ENCODE measurements around the gene LRIG1.

The LRIG1 gene

DNA sequence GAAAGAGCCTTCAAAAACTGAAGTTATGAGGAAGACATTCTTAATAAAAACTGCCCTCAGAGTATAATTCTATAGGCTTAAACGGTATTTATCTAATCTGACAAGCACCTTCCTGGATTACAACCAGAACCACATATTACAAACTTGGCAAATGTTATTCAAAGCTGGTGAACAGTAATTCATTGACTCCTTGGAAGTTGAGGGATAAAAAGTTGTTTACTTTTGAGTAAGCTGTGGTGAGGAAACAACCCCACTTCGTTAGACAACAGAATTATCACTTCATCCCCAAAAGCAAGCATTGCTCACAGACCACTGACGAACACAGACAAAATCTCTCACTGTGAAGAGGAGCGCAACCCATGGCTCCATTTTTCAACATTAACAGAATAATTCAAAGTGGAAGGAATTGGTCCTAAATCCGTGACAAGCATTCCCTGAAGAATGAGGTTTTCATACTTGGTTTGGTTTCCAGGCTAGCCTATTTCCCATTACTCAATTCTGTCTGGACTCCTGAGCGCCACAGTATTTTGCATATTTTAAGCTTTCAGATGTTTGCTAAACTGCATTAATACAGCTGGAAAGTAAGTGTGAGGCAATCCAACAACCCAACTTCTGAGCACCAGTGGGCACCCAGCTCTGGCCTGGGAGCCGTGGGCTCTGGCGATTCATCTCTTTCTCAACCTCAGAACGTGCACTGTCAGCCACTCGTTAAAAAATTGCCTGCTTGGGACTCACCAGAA lies 32.7 kb downstream of the LRIG1 start:
- Histone ChIP-seq H3K27me3 (ENCODE audit: insufficient read depth, low read length) (no peaks in the 10 kb centered on the region), H3K4me1 (ENCODE audit: control insufficient read depth, insufficient read depth, low read length, unreplicated experiment) (peaks cover 20% of the 10 kb centered on the region), H3K27ac (ENCODE audit: low read depth, low read length) (no peak overlapping the region), H2AFZ (ENCODE audit: low read length, unreplicated experiment) (no peak overlapping the region), H3K79me2 (ENCODE audit: control insufficient read depth, insufficient read depth, low read length, unreplicated experiment) (no peaks in the 10 kb centered on the region), H3K4me3 (ENCODE audit: low read depth, low read length) (no peak overlapping the region), H3K36me3 (ENCODE audit: insufficient read depth, low read length) (no peaks in the 10 kb centered on the region)

DNA sequence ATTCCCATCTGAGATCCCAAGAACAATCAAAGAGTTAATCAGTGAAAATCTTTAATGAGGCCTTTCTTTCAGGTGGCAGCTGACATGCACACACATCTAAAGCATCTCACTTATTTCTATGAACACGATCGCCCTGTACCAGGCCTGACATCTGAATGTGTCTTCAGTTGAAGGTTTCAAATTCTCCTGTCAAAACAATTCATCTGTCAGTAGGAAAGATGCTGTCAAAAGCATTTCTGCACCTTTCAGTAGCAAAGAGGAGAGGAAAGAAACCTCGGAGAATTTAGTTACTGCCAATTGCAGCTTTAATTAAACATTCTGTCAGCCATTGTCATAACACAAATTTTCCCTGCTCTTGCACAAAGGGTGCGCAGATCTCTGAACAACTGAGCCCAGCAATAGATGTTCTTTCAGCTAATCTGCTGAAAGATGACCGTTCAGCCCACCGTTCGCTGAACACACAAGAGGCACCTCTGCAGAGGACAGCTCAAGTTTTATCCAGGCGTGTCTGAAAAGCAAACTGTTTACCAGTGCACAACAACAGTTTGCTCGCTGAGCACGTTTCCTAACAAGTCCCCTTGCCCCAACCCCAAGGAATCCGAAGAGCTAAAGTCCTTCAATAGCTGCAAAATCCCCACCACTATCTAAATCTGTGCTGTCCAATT lies 34.1 kb downstream of the LRIG1 start:
- no peaks in the 10 kb centered on the region for H3K36me3 ChIP-seq (ENCODE audit: insufficient read depth, low read length)
- no peak overlapping the region for H2AFZ ChIP-seq (ENCODE audit: low read length, unreplicated experiment)
- peaks cover 15% of the 10 kb centered on the region for H3K4me1 ChIP-seq (ENCODE audit: control insufficient read depth, insufficient read depth, low read length, unreplicated experiment)
- H3K4me3 ChIP-seq (ENCODE audit: low read depth, low read length): no peak overlapping the region
- H3K27ac ChIP-seq (ENCODE audit: low read depth, low read length): no peak overlapping the region
- H3K27me3 ChIP-seq (ENCODE audit: insufficient read depth, low read length): no peaks in the 10 kb centered on the region
- no peaks in the 10 kb centered on the region for H3K79me2 ChIP-seq (ENCODE audit: control insufficient read depth, insufficient read depth, low read length, unreplicated experiment)

DNA sequence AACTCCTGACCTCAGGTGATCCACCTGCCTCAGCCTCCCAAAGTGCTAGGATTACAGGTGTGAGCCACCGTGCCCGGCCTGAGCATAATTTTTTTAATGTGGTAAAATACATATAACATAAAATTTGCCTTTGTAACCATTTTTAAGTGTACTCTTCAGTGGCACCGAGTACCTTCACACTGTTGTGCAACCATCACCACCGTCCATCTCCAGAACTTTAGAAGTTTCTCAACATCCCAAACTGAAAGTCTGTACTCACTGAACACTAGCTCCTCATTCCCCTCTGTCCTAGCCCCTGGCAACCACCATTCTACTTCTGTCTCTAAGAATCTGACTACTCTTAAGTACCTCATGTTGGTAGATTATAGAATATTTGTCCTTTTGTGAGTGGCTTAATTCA lies 35.2 kb downstream of the LRIG1 start:
- no peaks in the 10 kb centered on the region for H3K27me3 ChIP-seq (ENCODE audit: insufficient read depth, low read length)
- H2AFZ ChIP-seq (ENCODE audit: low read length, unreplicated experiment): no peak overlapping the region
- H3K4me1 ChIP-seq (ENCODE audit: control insufficient read depth, insufficient read depth, low read length, unreplicated experiment): peaks cover 15% of the 10 kb centered on the region
- no peaks in the 10 kb centered on the region for H3K36me3 ChIP-seq (ENCODE audit: insufficient read depth, low read length)
- no peak overlapping the region for H3K4me3 ChIP-seq (ENCODE audit: low read depth, low read length)
- H3K79me2 ChIP-seq (ENCODE audit: control insufficient read depth, insufficient read depth, low read length, unreplicated experiment): no peaks in the 10 kb centered on the region
- no peak overlapping the region for H3K27ac ChIP-seq (ENCODE audit: low read depth, low read length)

DNA sequence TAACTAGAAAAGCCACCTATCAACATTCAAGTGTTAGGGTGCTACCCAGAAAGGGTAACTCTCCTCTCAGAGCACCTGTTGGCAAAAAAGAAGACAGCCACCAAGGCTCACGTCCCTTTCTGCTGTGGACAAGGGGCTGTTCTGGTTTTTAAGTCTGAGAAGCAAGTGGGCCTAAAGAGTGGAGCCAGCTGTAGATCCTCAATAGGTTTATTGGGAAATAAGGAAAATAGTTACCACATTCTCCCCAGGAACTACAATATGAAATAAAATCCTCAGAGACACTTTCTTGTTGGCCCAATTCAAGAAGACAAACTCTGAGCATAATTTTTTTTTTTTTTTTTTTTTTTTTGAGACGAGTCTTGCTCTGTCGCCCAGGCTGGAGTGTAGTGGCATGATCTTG lies 35.8 kb downstream of the LRIG1 start:
- H3K4me1 ChIP-seq (ENCODE audit: control insufficient read depth, insufficient read depth, low read length, unreplicated experiment): peaks cover 15% of the 10 kb centered on the region
- no peaks in the 10 kb centered on the region for H3K79me2 ChIP-seq (ENCODE audit: control insufficient read depth, insufficient read depth, low read length, unreplicated experiment)
- H3K27me3 ChIP-seq (ENCODE audit: insufficient read depth, low read length): no peaks in the 10 kb centered on the region

DNA sequence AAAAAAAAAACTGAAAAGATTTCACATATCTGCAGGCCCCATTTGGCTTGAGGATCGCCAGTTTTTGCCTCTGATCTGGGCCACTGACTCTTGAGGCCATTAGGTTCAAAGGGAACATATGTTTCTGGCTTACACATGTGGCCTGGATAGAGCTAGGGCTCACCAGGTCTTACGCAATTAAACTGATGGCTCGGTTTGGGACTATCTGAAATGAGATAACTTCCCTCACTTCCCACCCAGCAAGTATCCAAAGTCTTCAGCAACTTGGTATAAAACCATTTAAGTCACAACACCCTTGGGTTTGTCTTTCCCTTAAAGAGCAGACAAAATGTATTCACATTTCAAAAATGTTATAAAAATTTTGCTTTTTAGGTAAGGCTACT lies 36.3 kb downstream of the LRIG1 start:
- Histone ChIP-seq H3K36me3 (ENCODE audit: insufficient read depth, low read length) (no peaks in the 10 kb centered on the region), H3K79me2 (ENCODE audit: control insufficient read depth, insufficient read depth, low read length, unreplicated experiment) (no peaks in the 10 kb centered on the region), H3K27me3 (ENCODE audit: insufficient read depth, low read length) (no peaks in the 10 kb centered on the region), H2AFZ (ENCODE audit: low read length, unreplicated experiment) (no peak overlapping the region), H3K4me1 (ENCODE audit: control insufficient read depth, insufficient read depth, low read length, unreplicated experiment) (peaks cover 15% of the 10 kb centered on the region), H3K27ac (ENCODE audit: low read depth, low read length) (no peak overlapping the region), H3K4me3 (ENCODE audit: low read depth, low read length) (no peak overlapping the region)

More for the DNA sequence above, 35.8 kb downstream of the LRIG1 start:
- H2AFZ ChIP-seq (ENCODE audit: low read length, unreplicated experiment): no peak overlapping the region
- H3K4me3 ChIP-seq (ENCODE audit: low read depth, low read length): no peak overlapping the region
- H3K36me3 ChIP-seq (ENCODE audit: insufficient read depth, low read length): no peaks in the 10 kb centered on the region
- no peak overlapping the region for H3K27ac ChIP-seq (ENCODE audit: low read depth, low read length)

DNA sequence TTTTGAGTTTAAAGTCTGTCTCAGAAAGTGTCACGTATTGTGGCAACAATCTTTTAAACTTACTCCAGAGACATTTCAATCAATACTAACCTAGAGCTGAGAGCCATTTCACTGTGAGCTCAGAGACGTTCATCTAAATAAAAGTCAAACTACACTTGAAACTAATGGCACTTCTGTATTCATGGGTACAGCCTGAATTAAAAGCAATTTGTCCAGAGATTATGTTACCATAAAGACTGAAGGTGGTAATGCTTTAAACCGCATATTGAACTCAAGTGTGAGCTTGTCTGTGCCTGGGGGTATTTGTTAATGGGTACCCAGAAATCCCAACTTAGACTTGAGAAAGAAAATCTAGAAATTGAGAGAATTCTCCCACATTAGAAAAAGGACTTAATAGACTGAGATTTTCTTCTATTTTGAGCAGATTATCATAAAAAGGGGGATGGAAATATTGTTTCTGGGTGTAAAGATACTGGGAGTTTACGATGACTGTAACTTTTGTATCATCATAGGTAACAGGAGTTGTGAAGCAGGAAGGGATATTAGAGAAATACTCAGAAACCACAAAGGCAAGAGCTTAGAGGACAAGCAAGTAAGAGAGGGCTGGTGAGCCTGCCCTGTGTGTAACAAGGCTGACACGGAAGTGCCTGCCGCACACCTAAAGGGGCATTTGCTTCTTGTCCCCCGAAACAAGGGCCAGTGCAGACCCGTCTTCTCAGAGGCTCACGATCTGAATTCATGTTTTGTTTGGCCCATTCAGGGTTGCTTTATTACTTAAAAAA lies 36.9 kb downstream of the LRIG1 start:
- H3K27ac ChIP-seq (ENCODE audit: low read depth, low read length): no peak overlapping the region
- no peaks in the 10 kb centered on the region for H3K36me3 ChIP-seq (ENCODE audit: insufficient read depth, low read length)
- H3K79me2 ChIP-seq (ENCODE audit: control insufficient read depth, insufficient read depth, low read length, unreplicated experiment): no peaks in the 10 kb centered on the region

DNA sequence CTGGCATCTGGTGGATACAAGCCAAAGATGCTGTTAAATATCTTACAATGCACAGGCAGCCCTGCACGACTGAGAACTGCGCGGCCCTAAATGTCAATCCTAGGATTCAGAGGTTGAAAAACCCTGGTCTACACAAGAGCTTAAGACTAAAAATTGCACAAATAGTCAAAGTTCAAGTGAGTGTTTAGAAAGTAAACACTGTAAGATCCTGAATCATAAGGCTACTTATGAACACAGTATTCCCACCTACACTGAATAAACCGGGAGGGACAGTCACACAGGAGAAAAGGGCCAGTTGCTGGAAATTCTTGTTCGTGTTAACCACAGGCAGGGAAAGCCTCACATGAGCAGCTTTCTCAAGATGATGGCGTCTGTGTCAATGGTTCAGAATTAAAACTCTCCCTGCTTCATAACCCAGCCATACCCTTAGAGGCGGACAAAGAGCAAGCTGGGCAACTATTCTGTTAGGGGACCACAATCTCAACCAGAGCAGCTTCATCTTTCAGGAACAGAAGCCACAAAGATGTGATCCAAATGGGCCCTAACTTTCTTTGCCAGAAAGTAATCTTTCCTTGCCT lies 37.7 kb downstream of the LRIG1 start:
- Histone ChIP-seq H3K27me3 (ENCODE audit: insufficient read depth, low read length) (no peaks in the 10 kb centered on the region), H3K4me3 (ENCODE audit: low read depth, low read length) (no peak overlapping the region), H3K27ac (ENCODE audit: low read depth, low read length) (no peak overlapping the region), H2AFZ (ENCODE audit: low read length, unreplicated experiment) (no peak overlapping the region), H3K36me3 (ENCODE audit: insufficient read depth, low read length) (no peaks in the 10 kb centered on the region), H3K4me1 (ENCODE audit: control insufficient read depth, insufficient read depth, low read length, unreplicated experiment) (peaks cover 7% of the 10 kb centered on the region), H3K79me2 (ENCODE audit: control insufficient read depth, insufficient read depth, low read length, unreplicated experiment) (no peaks in the 10 kb centered on the region)

More for the DNA sequence above, 36.9 kb downstream of the LRIG1 start:
- Histone ChIP-seq H3K4me1 (ENCODE audit: control insufficient read depth, insufficient read depth, low read length, unreplicated experiment) (peaks cover 10% of the 10 kb centered on the region), H2AFZ (ENCODE audit: low read length, unreplicated experiment) (no peak overlapping the region), H3K27me3 (ENCODE audit: insufficient read depth, low read length) (no peaks in the 10 kb centered on the region), H3K4me3 (ENCODE audit: low read depth, low read length) (no peak overlapping the region)

DNA sequence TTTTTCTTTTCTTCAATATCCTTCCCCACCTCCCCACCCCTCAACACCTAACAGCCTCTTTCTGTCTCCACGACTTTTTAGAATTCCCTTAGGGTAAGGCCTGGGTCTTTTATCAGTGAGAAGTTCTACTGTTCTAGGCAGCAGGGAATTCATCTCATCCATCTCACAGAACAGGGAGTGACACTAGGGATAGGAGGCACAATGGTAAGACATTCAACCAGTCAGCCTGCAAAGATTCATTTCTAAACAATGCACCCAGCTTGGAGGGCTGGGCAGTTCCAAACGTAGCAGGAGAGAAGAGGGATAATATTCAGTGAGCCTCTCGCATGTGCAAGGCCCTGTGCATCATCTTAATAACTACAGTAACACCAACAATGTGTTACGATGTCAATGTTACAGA lies 43.6 kb downstream of the LRIG1 start:
- Histone ChIP-seq H3K36me3 (ENCODE audit: insufficient read depth, low read length) (no peaks in the 10 kb centered on the region), H3K27ac (ENCODE audit: low read depth, low read length) (no peak overlapping the region), H3K27me3 (ENCODE audit: insufficient read depth, low read length) (no peaks in the 10 kb centered on the region), H3K4me3 (ENCODE audit: low read depth, low read length) (no peak overlapping the region), H2AFZ (ENCODE audit: low read length, unreplicated experiment) (no peak overlapping the region), H3K4me1 (ENCODE audit: control insufficient read depth, insufficient read depth, low read length, unreplicated experiment) (no peaks in the 10 kb centered on the region), H3K79me2 (ENCODE audit: control insufficient read depth, insufficient read depth, low read length, unreplicated experiment) (no peaks in the 10 kb centered on the region)

DNA sequence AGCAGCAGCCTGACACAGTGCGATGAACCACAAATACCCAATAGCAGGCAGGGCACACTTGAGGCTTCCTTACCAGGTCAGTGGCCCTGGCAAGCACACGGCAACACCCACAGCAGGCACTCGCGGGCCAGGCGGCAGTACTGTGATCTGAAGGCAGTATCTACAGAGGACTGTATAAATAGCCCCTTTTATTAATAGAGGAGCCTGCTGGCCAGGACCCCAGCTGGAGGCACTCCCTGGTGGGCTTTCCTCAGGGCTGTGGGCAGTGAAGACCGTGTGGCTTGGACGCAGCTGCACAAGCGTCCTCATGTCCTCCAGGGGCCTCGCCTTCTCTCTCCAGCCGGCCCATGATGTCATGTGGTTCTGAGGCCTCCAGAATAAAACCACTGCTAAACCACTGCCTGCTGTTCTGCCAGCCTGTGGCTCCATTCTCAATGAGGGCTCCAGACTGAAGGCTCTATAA lies 44.1 kb downstream of the LRIG1 start:
- H3K4me1 ChIP-seq (ENCODE audit: control insufficient read depth, insufficient read depth, low read length, unreplicated experiment): no peaks in the 10 kb centered on the region
- H3K79me2 ChIP-seq (ENCODE audit: control insufficient read depth, insufficient read depth, low read length, unreplicated experiment): no peaks in the 10 kb centered on the region
- no peak overlapping the region for H2AFZ ChIP-seq (ENCODE audit: low read length, unreplicated experiment)
- no peaks in the 10 kb centered on the region for H3K36me3 ChIP-seq (ENCODE audit: insufficient read depth, low read length)
- H3K27ac ChIP-seq (ENCODE audit: low read depth, low read length): no peak overlapping the region
- H3K4me3 ChIP-seq (ENCODE audit: low read depth, low read length): no peak overlapping the region
- H3K27me3 ChIP-seq (ENCODE audit: insufficient read depth, low read length): no peaks in the 10 kb centered on the region

DNA sequence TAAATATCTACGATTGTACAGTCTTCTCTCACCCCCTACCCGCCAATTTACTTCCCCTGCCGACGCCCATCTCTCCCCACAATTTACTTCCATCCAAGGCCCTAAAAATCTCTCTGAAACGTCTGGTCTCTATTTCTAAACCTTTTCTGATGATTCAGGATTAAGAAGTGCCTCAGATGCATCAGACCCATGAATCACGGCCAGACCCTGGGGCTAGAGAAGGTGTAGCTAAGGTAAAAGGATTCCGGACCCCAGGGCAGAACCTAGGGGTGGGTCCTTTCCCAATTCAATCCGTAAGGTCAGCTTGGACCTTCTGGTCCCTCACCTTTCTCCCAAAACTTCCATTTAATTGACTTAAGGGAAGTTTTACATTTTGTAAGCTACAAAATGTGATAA lies 46.4 kb downstream of the LRIG1 start:
- no peak overlapping the region for H2AFZ ChIP-seq (ENCODE audit: low read length, unreplicated experiment)
- no peaks in the 10 kb centered on the region for H3K36me3 ChIP-seq (ENCODE audit: insufficient read depth, low read length)
- H3K79me2 ChIP-seq (ENCODE audit: control insufficient read depth, insufficient read depth, low read length, unreplicated experiment): no peaks in the 10 kb centered on the region
- no peak overlapping the region for H3K27ac ChIP-seq (ENCODE audit: low read depth, low read length)
- H3K4me1 ChIP-seq (ENCODE audit: control insufficient read depth, insufficient read depth, low read length, unreplicated experiment): peaks cover 9% of the 10 kb centered on the region
- no peaks in the 10 kb centered on the region for H3K27me3 ChIP-seq (ENCODE audit: insufficient read depth, low read length)
- no peak overlapping the region for H3K4me3 ChIP-seq (ENCODE audit: low read depth, low read length)

Measured in ACC112 (cell line).